GM19452 (cell line): Measurements from ENCODE around the gene IDE.
"Not testable (repeated sequence)": the region's sequence is repeated elsewhere in the genome, so short reads cannot be mapped to it uniquely, and the experiment has no call there.

Source experiments
- ATAC-seq: cut with Tn5 transposase; IDR thresholded peaks from one replicate; pipeline ENCODE4 v1.9.1; 2021; ENCODE audit not compliant: unreplicated experiment

IDE gene

DNA sequence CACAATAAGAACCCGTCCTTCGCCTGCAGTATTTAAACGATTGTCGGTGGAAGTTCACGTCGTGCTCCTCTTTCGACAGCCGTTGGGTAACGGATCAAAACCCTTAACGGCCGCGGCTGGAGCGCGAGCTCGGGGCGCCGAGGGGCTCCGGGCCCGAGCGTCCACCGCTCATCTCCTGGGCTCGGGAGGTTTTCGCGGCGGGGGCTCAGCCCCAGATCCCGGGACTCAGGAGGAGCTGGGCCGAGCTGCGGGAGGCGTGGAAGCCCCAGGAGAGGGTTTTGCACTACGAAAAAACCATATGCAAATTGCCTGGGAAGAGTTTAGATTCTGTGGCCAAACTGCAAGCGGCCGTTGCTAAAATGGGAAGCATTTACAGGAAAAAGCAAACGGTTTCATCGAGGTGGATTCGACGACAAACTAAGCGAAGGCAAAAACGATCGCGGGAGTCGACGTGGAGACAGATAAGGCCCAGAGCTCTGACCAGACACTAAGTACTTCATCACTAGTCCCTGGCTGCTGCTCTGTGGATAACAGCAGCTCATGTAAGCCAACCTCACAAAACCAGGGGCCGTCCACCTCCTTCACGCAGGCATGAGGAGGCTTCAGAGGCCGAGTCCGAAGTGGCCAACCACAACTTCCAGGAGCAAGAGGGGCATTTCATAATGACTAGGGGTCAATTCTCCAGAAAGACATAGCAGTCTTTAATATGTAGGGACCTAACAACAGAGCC, 153.2 kb downstream of the IDE start:
- no peak for ATAC-seq

DNA sequence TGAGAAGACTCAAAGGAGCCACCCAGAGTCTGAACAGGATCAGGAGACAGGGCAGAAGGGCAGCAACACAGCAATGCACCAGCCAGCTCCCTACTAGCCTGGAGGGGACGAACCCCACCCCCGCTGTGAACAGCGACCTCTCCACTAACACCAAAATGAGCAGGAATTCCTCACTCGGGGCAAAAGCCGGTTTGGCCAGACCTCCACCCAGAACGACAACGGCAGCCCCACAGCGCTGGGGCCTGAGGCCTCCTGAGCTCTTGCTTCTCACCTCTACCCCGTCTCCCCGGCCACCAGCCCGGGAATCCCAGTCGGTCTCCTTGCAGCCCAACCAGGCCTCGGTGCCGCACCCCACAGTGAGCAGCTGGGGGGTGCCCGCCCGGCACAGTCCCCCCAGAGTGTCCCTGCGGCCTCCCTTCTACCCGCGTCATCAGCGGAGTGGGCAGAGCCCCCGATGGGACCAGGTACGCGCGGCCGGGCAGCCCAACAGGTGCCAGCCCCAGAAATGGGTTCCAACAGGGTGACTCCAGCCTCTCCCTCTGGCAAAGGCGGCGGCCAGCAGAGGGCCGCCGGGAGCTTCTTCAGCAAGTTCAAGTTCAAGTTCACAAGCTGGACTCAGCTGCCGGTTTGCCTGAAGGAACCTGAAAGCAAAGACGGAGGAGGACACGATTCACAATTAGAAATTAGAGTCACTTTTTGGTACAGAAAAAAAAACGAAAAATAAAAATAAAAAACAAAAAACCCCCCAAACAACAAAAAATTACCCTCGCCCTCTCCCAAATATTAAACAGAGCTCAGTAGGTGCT, 153.9 kb downstream of the IDE start:
- no peak for ATAC-seq

DNA sequence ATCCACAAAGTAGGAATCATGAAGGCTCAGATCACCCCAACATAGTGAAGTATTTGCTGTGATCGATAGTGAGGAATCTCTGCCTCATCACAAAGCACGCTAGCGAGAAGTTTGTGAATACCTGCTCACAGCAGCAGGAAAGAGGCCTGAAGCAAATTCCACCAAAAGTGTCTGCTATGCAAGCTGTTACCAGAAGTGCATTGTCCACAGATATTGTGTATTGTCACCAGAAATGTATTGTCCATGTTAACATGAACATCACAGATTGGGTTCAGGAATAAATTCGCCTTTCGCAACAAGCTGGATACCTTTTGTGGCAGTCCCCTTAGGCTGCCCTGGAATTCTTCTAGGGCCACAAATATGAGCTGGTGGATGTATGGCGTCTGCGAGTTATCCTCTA, 155.0 kb downstream of the IDE start:
- ATAC-seq: no peak

DNA sequence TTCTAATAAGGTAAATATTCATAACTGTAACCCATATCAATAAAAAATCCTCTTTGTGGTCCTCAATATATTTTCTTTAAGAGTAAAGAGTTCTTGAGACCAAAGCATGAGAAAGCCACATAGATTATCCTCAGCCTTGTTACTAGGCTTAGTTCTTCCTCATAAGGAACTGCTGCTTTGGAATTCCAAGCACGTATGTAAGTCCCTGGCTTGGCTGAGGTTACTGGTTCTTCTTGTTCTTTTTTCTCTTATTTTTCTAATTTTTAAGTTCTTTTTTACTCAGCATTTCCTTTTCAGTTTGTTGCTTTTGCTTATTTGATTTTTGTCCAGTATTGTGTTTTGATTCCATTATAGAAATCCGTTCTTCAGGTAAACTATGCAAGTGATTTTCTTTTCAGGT, 155.7 kb downstream of the IDE start:
- no peak for ATAC-seq

DNA sequence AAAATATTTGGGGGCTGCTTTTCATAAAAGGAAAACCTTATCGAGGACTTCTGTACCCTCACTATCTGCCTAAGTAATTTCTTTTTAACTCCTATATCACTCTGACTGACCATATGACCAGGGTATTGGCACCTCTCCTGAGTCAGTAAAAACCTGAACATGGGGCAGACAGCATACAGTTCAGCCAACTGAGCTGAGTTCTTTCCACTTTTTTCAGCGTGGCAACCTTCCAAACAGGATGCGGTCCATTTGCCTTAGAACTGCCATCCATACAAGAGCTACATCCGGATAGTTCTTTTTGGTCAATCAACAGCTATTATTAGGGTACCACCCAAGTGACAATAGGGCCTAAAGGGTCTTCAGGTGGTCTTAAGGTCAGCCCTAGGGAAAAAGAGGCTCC, 160.4 kb downstream of the IDE start:
- ATAC-seq: no peak

DNA sequence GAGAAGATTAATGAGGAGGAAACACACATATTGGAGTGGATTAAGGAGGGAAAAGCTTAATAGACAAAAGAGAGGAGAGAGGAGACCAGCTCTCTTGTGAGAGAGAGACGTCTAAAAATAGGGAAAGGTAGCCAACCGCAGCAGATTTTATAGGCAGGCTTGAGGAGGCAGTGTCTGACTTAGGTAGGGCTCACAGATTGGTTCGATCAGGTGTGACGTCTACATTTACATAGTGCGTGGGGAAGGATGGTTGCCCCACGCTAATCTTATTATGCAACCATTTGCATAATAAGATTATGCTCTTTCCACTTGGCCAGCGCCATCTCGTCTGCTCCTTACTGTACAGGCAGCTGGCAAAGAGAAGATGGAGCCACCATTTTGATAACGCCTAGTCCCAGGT, 160.9 kb downstream of the IDE start:
- no peak for ATAC-seq

DNA sequence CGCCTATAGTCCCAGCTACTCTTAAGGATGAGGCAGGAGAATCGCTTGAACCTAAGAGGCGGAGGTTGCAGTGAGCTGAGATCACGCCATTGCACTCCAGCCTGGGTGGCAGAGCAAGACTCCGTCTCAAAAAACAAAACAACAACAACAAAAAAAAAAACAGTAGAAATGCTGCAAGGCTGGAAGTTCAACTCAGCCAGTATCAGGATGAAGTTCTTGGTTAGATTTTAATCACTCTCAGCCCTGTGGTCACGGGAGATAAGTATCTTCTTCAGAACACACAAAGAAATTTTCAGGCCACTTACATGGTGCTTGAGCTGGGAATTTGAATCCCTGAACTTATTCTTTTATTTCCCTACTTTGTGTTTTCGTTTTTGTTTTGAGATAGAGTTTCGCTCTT, 162.5 kb downstream of the IDE start:
- ATAC-seq: no peak

DNA sequence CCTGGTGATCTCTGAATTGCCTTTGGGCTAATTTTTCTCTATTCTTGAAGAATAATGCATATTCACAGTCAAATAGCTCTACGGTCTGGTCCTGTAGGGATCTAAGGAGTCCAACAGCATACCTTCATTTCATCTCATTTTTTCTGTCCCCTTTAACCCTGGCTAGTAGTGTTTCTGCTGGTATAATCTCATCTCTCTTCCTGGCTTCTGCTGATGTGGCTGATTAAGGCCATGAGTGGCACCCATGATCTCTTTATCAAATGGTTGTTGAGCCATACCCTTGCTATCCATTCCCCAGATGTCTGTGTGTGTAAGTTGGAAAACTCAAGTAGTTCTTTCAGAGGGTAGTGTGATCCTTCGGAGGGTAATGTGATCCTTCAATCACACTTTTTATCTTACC, 163.4 kb downstream of the IDE start:
- no peak for ATAC-seq

DNA sequence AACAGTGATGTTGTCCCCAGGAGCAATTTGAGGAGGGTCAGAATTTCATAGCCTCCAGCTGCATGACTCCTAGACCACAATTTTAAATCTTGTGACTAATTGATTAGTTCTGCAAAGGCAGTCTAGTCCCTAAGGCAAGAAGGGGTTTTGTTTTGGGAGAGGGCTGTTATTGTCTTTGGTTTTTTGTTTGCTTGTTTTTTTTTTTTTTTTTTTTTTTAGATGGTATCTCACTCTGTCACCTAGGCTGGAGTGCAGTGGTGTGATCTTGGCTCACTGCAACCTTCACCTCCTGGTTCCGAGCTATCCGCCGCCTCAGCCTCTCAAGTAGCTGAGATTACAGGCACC, 165.9 kb downstream of the IDE start:
- ATAC-seq: no peak

DNA sequence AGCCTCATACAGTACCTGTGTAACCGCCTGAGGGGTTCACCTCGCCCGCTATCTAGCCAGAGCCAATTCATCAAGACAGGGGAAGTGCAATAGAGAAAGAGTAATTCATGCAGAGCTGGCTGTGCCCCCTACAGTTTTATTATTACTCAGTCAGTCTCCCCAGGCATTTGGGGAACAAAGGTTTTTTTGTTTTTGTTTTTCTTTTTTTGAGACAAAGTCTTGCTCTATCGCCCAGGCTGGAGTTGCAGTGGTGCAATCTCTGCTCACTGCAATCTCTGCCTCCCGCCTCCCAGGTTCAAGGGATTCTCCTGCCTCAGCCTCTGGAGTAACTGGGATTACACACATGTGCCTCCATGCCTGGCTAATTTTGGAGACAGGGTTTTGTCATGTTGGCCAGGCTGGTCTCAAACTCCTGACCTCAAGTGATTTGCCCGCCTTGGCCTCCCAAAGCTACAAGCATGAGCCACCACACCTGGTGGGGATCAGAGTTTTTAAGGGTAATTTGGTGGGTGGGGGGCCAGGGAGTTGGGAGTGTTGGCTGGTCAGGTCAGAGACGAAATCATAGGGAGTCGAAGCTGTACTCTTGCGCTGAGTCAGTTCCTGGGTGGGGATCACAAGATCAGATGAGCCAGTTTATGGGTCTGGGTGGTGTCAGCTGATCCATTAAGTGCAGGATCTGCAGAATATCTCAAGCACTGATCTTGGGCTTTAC, 166.4 kb downstream of the IDE start:
- no peak for ATAC-seq

DNA sequence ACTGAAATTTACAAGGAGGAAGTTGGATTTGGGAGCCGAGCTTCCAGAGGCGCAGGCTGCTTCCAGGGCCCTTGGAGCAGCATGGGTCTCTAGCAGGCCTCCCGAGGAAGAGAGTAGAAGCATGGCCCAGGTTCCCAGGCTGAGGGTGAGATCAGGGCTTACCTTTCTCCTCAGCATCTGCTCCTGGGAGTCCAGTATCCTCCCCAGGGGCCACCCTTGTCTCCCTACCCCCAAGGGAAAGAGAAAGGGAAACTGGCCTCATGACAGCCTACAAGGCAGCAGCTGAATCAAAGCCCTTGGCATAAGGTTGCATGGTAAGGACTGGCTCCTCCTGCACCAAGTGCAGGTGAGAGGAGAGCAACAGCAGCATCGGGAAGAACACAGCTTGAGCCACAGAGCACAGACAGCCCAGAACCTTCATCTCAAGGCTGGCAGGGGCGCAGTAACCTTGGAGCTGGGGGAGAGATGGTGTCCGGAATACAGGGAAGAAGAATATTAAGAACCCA, 168.4 kb downstream of the IDE start:
- no peak for ATAC-seq

DNA sequence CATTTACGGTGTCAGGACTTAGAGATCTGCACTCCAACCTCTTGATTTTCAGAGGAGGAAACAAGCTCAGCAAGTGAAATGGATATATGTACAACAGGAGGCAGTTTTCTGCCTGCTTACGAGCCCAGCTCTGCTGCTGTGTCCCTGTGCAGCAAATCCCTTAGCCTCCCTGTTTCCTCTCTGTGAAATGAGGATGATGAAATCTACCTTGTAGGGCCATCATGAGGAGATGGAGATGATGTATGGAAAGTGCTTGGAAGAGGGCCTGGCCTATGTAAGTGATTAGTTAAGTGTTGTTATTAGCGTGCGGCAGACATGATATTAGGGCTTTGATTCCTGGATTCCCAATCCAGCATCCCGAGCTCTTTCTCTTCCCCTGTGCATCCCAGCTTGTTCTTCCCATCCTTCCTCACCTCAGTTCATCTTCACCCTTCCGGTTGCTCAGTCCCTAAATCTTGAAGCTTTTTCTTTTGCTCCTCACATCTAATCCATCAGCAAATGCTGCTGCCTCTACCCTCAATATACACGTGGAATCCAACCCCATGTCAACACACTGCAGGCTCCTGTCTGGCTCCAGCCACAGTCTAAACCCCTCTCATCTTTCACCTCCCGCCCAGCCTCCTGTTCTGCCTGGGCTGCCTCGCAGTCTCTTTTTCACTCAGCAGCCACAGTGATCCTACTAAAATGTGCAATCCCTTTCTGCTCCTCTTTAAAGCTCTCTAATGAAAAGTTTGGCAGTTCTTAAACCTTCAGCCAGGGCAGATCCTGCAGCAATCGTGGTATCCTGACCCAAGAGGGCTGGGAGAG, 169.1 kb downstream of the IDE start:
- no peak for ATAC-seq

DNA sequence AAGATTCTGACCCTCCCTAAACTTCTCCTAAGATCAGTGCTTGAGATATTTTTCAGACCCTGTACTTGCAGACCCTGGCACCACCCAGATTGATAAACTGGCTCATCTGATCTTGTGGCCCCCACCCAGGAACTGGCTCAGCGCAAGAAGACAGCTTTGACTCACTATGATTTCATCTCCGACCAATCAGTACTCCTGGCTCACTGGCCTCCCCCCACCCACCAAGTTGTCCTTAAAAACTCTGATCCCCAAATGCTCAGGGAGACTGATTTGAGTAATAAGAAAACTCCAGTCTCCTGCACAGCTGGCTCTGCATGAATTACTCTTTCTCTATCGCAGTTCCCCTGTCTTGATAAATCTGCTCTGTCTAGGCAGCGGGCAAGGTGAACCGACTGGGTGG, 171.7 kb downstream of the IDE start:
- ATAC-seq: not testable (repeated sequence)
